Stomach (tissue), 4 donors: ENCODE results near the gene SLC38A2.

Experiments used
- EP300 ChIP-seq: sonication (generic); formaldehyde crosslinking; IDR thresholded peaks from one replicate; pipeline ENCODE4 v1.6.1; 2017; ENCODE audit warnings: antibody characterized with exemption
- POLR2A ChIP-seq, 4 donors: fragments of 450-650 bp; IDR thresholded peaks; one replicate each; pipeline ENCODE4 v1.6.1; 2016; ENCODE audit warnings: antibody characterized with exemption in 4 of 4, control low read depth in 2 of 4, mild to moderate bottlenecking in 1 of 4, moderate library complexity in 1 of 4
- POLR2AphosphoS5 ChIP-seq, 3 donors: sonication (generic); formaldehyde crosslinking; IDR thresholded peaks; one replicate each; pipeline ENCODE4 v1.6.1; 2016; ENCODE audit warnings: antibody characterized with exemption in 3 of 3
- TF ChIP-seq, protein P1 (sequence below), 7 experiments: fragments of 450-650 bp in 4 of 7; fragments of 200-600 bp in 3 of 7; sonication (generic) in 3 of 7; IDR thresholded peaks; one replicate each; pipeline ENCODE4 v1.5.1; 2016 to 2019; ENCODE audit warnings: antibody characterized with exemption in 7 of 7, control low read depth in 2 of 7, mild to moderate bottlenecking in 1 of 7

DNA sequence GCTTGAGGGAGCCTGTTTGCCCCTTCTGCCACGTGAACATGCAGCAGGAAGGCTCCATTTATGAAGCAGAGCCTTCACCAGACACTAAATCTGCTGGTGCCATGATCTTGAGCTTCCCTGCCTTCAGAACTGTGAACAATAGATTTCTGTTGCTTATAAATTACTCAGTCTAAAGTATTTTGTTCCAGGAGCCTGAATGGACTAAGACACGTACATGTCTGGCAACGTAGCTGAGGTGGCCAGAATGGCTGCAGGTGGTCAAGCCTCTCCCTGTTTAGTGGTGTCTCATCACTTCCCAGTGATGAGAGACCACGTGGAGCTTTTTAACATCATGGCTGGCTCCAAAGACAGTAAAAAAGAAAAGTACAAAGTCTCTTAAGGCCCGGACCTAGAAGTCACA, 32.2 kb upstream of the SLC38A2 start:
- TF ChIP-seq, protein P1, sequence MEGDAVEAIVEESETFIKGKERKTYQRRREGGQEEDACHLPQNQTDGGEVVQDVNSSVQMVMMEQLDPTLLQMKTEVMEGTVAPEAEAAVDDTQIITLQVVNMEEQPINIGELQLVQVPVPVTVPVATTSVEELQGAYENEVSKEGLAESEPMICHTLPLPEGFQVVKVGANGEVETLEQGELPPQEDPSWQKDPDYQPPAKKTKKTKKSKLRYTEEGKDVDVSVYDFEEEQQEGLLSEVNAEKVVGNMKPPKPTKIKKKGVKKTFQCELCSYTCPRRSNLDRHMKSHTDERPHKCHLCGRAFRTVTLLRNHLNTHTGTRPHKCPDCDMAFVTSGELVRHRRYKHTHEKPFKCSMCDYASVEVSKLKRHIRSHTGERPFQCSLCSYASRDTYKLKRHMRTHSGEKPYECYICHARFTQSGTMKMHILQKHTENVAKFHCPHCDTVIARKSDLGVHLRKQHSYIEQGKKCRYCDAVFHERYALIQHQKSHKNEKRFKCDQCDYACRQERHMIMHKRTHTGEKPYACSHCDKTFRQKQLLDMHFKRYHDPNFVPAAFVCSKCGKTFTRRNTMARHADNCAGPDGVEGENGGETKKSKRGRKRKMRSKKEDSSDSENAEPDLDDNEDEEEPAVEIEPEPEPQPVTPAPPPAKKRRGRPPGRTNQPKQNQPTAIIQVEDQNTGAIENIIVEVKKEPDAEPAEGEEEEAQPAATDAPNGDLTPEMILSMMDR (IDR thresholded peaks at IDR 0.05) = no peak
- TF ChIP-seq EP300 = no peak
- TF ChIP-seq POLR2A (IDR thresholded peaks at IDR 0.05) = no peak
- TF ChIP-seq POLR2AphosphoS5 (IDR thresholded peaks at IDR 0.05) = no peak
